GM21737 (cell line): ENCODE data around the gene XCL2.
"Not testable (repeated sequence)": the region's sequence is repeated elsewhere in the genome, so short reads cannot be mapped to it uniquely, and the experiment has no call there.

Source experiments
- ATAC-seq: cut with Tn5 transposase; IDR thresholded peaks from one replicate; pipeline ENCODE4 v1.9.1; 2021; ENCODE audit warnings: mild to moderate bottlenecking, moderate library complexity; ENCODE audit not compliant: unreplicated experiment

XCL2 gene, protein sequence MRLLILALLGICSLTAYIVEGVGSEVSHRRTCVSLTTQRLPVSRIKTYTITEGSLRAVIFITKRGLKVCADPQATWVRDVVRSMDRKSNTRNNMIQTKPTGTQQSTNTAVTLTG

GRCh38 chr1:168543840-168544498 is at the start of gene XCL2:
Gene XCL2 (minus strand): TSS chr1:168543997. CDS start chr1:168543964, 33 bp downstream.
- ATAC-seq: not testable (repeated sequence)

GRCh38 chr1:168591641-168592250 is 47.9 kb upstream of the XCL2 start:
- ATAC-seq: no peak

DNA sequence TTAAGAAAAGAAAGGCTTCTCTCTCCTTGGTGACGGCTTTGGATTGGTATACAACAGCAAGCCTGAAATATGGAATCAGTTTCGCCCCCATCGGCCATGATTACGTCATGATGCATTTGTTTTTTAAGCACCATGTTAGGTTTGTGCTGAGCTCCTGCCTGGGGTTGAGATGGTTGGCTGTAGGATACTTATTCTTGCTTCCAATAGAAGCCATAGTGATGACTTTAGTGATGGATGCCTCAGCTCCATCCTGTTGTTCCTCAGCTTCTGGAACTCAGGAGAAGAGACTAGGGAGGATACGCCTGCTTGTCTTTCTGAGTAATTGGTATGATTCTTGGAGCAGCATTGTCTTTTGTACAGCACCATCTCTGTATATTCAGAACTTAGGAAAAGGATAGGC is 47.3 kb upstream of the XCL2 start:
- ATAC-seq: no peak

DNA sequence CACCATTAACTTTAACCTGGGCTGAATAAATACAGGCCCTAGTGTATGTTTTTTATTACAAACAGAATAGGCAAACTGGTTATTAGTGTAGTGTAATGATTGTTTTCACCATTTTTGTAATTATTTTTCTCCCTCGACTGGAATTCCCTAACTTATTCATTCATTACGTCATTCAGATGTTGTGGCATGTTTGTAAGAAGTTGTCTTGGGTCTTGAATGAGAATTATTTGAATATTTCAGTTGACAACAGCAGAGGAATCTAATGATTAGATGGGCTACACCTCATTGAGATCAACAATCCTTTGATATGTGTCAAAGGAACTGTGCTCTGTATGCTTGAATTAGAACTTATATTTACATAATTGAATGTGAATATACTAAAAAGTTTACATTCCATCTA is 45.4 kb upstream of the XCL2 start:
- no peak for ATAC-seq

DNA sequence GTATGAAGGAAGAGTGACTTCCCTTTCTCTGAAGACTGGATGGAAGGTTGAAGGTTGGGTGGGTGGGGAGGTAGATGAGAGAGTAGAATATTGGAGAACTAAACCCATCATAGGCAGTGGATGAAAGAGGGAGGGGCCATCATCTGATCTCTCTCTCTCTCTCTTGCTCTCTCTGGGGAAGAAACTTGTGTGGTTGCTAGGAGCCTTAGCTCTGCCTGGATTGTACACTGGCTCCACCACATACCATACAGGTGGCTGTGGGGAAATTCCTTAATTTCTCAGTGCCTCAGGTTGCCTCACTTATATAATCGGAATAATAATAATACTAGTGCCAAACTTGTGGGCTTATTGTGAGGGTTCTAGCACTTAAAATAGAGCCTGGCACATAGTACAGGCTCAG is 42.1 kb upstream of the XCL2 start:
- ATAC-seq: no peak

DNA sequence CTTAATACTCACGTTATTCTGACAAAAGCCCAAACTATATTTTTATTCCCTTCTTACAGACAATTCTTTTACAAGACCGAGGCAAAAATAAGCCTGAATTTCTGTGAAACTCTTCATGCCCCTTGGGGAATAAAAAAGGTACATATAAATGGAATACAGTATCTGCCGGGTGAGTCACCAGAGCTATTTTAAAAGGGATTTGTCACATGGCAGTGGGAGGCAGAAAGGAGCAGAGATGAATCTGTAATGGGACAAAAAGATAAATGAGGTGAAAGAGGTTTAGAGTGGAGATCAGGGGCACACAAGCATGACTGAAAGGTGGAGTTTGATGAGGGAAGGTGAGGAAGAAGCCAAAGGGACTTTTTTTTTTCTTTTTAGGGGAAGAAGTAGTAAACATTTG is 41.4 kb upstream of the XCL2 start:
- ATAC-seq: no peak

DNA sequence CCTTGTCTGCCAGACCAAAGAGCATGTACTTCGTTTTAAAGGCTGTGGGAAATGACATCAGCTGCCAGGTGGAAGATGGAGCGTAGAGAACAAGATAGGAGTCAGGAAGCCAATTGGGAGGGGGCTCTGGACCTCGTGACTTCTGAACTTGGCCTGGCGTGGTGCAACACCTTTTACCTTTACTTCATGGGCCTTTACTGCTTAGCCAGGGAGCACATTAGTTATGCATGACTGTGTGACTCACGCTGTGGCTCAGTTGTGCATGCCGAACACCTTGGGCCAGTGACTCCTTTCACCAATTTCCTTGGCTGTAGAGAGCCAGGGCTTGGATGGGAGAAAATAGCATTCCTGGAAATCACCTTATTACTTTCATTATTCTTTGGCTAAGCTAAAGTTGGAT is 39.8 kb upstream of the XCL2 start:
- ATAC-seq: no peak

GRCh38 chr1:168582688-168583336 is 39.0 kb upstream of the XCL2 start:
- no peak for ATAC-seq

DNA sequence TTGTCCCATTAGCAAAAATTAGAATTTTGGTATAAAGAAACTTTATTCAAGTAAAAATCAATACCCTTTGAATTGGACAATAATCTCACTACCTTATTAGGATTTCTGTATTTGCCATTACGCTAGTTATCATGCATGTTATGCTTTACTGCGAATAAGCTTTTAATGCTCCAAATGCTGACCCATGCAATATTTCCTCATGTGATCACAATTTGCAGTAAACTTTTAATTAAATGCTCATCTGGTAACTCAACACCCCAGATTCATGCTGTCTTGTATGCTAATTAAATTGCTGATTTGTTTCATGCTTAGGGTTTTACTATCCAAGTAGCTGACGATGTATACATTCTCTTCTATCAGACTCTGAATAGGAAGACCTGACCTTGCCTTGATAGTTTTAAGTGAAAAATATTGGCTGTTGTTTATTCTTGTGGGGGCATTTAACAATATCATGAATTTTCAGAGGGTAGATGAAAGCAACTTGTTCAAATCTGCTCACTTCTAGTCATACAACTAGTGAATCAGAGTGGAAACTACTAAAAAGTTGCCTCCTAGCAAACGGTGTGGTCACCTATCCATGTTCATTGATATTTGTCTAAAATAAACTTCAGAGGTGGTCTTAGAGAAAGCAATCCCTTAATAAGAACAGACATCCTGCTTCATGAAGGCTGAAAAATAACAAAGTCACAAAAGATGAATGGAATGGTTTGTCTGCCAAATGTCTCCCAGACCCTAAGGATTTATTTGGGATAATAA is 38.2 kb upstream of the XCL2 start:
- ATAC-seq: no peak

DNA sequence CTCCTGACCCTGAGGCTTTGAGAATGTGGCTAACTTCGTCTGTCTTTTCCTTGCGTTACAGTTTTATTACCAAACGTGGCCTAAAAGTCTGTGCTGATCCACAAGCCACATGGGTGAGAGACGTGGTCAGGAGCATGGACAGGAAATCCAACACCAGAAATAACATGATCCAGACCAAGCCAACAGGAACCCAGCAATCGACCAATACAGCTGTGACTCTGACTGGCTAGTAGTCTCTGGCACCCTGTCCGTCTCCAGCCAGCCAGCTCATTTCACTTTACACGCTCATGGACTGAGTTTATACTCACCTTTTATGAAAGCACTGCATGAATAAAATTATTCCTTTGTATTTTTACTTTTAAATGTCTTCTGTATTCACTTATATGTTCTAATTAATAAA is 37.2 kb upstream of the XCL2 start:
- ATAC-seq: not testable (repeated sequence)

GRCh38 chr1:168580290-168580689 is 36.5 kb upstream of the XCL2 start:
- ATAC-seq: not testable (repeated sequence)

DNA sequence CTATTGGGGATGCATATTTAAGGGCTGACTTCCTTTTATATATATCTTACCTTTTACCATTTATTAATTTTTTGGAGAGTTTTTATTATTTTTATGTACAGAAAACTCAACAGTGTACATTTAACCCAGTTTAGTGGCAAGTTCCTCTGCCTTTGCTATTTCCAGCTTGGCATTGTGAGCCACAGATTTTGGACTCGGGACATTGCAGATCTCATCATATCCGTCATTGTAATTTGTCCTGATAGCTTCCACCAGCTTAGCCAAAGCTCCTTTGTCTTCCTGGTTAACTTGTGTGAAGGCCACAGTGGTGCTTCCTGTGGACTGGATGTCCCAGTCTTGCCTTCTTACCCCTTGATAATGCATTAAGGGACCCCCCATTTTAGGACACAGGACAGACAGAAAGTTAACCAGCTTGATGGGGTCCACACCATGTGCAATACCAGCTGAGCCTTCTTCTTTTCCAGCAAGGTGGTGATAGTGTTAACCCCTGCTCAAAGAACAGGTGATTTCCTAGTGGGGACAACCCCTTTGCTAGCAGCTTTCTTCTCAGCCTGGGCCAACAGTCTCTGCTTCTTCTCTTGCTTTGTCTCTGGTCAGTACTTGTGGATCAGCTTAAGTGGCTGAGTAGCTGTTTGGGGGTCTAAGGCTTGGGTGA is 34.9 kb upstream of the XCL2 start:
- ATAC-seq: not testable (repeated sequence)

DNA sequence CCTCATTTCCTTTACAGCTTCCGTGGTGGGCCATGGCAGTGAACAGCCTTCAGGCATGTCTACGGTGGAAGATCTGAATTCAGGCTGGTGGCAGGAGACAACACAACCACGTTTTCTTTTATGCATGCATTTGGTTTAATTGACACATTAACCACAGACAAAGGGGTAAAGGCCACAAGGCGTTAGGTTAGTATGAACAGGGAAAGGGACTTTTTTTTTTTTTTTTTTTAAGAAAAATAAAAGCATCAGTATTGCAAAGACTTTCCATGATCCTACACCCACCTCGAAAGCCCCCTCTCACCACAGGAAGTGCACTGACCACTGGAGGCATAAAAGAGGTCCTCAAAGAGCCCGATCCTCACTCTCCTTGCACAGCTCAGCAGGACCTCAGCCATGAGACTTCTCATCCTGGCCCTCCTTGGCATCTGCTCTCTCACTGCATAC is 32.5 kb upstream of the XCL2 start, which contains the start of gene XCL1:
Gene XCL1 (plus strand): TSS at position 361 of the 444 bp plus-strand sequence. CDS start 33 bp downstream, at position 394.
- not testable (repeated sequence) for ATAC-seq

- not testable (repeated sequence) for ATAC-seq
Measured at GRCh38 chr1:168574234-168574633, 30.4 kb upstream of the XCL2 start.

DNA sequence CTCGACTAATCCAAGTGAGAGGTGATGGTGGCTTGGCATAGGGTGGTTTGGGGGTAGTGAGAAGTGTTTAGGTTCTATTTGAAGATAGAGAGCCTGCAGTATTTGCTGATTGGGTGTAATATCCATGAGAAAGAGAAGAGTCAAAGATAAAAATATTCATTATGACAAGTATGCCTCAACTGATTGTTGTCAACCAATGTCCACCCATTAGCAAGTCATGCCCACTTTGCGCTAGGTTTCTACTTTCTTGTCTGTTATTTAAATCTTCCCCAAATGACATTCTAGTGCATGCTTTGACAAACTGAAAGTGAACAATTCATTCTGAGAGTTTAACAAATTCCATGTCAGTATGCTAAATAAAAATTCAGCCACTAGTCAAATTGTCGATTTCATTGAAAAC is 28.8 kb upstream of the XCL2 start:
- no peak for ATAC-seq

DNA sequence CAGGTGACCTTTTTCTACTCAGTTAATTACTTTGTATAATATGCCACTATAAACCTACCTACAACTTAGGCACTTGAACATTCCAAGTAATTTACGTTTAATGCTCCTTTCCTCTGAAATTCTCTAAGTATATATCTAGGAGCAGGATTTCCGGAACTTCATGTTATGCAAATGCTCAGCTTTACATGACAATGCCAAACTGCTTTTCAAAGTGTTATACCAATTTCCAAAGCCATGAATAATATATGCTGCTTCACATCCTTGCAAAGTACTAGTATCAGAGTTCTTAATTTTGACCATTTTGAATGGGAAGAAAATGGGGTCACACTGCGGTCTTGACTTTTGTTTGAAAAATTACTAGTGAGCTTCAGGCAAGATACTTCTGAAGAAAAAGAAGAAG is 26.9 kb upstream of the XCL2 start:
- ATAC-seq: no peak

DNA sequence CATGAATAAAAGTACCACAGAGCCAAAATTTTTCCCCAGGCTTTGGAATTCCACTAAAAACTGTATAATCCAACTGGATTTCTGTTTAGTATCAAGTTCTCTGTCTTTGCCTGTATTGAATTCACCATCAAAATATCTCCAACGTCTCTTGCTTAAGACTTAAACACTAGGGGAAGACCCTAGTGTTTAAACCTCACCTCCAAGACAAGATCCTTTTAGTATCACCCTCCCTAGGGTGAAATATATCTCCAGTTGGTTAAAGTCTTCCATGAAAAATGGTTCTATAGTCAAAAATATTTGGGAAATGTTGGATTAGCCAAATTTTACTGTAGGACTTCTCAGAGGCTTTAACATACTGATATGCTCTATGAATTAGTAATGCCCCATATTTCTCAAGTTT is 24.5 kb upstream of the XCL2 start:
- ATAC-seq: no peak

- no peak for ATAC-seq
Measured at GRCh38 chr1:168567568-168567967, 23.8 kb upstream of the XCL2 start.

GRCh38 chr1:168567007-168567406 is 23.2 kb upstream of the XCL2 start:
- no peak for ATAC-seq

GRCh38 chr1:168565825-168566224 is 22.0 kb upstream of the XCL2 start:
- ATAC-seq: no peak

GRCh38 chr1:168561989-168562388 is 18.2 kb upstream of the XCL2 start:
- ATAC-seq: no peak
